Mammary epithelial cell (primary cell): ENCODE measurements around the gene AURKAIP1.

Experiments used
- CTCF ChIP-seq, 2 donors: IDR thresholded peaks in 1 of 2; conservative IDR thresholded peaks in 1 of 2; 2 replicates each; pipeline ENCODE4 v1.5.1; 2011 to 2012; ENCODE audit warnings: inconsistent platforms in 2 of 2, low read length in 2 of 2, mild to moderate bottlenecking in 2 of 2, control low read depth in 1 of 2, low read depth in 1 of 2; ENCODE audit not compliant: insufficient read depth in 1 of 2; ENCODE audit errors: extremely low read depth in 1 of 2
- EZH2 ChIP-seq: IDR thresholded peaks from 2 replicates; pipeline ENCODE4 v1.6.1; 2012; ENCODE audit warnings: low read length, inconsistent platforms, borderline replicate concordance

- no peak for TF ChIP-seq CTCF (conservative IDR thresholded peaks at IDR 0.05 in 1 of 2, IDR thresholded peaks at IDR 0.05 in 1 of 2; ENCODE audit: extremely low read depth in 1 of 2, insufficient read depth in 1 of 2, low read depth in 1 of 2, low read length in 2 of 2)
- no peak for TF ChIP-seq EZH2
Measured at GRCh38 chr1:1367315-1367714, 7.7 kb downstream of the AURKAIP1 start.
